HEK293 (cell line): ENCODE measurements around the gene GPR119.
A peak's percentile ranks its signal among the peaks of the same experiment; 100 is the strongest.

Experiments
- CTCF ChIA-PET: fragments of 350-600 bp; formaldehyde crosslinking; extraction: SDS; loops from one replicate; lab custom pipeline; 2021; ENCODE audit warnings: antibody characterized with exemption; lab: Yijun Ruan, JAX
- POLR2A ChIA-PET: fragments of 300-600 bp; formaldehyde crosslinking; extraction: SDS; loops from one replicate; lab custom pipeline; 2020; ENCODE audit warnings: antibody characterized with exemption, inconsistent platforms; lab: Yijun Ruan, JAX
- H3K27ac ChIP-seq: fragments of 200-500 bp; sonication (Bioruptor generic); 2 replicates; pipeline ENCODE4 v1.5.1; 2014; ENCODE audit warnings: low read depth, low read length, control low read depth, inconsistent platforms; ENCODE audit errors: extremely low read depth
- H3K36me3 ChIP-seq, 2 experiments: fragments of 200-500 bp in 1 of 2; sonication (Bioruptor generic) in 1 of 2; 1 replicate in 1 of 2; 2 replicates in 1 of 2; pipeline ENCODE4 v1.5.1; 2014 to 2017; ENCODE audit warnings: inconsistent platforms in 2 of 2, low read length in 2 of 2; ENCODE audit not compliant: control insufficient read depth in 2 of 2, insufficient read depth in 1 of 2
- H3K4me1 ChIP-seq: fragments of 200-500 bp; sonication (Bioruptor generic); 2 replicates; pipeline ENCODE4 v1.5.1; 2014; ENCODE audit warnings: mild to moderate bottlenecking, low read length, inconsistent platforms; ENCODE audit not compliant: control insufficient read depth, insufficient read depth
- H3K4me3 ChIP-seq: 2 replicates; pipeline ENCODE4 v1.5.1; 2011; ENCODE audit warnings: low read depth, mild to moderate bottlenecking, control low read depth, low read length, moderate library complexity
- H3K9me3 ChIP-seq: fragments of 200-500 bp; sonication (Bioruptor generic); 2 replicates; pipeline ENCODE4 v1.5.1; 2014; ENCODE audit warnings: low read depth, low read length, inconsistent platforms; ENCODE audit not compliant: control insufficient read depth, insufficient read depth
- ATF2 ChIP-seq: fragments of 450-650 bp; formaldehyde crosslinking; IDR thresholded peaks from 2 replicates; pipeline ENCODE4 v1.5.1; 2016; ENCODE audit warnings: missing biosample characterization, missing genetic modification characterization, low read depth
- EGR2 ChIP-seq: fragments of 450-650 bp; formaldehyde crosslinking; IDR thresholded peaks from 2 replicates; pipeline ENCODE4 v1.5.1; 2016; ENCODE audit warnings: low read depth, missing biosample characterization, missing genetic modification characterization
- FEZF1 ChIP-seq: fragments of 450-650 bp; formaldehyde crosslinking; IDR thresholded peaks from 2 replicates; pipeline ENCODE4 v1.5.1; 2016; ENCODE audit warnings: missing biosample characterization, missing genetic modification characterization
- MZF1 ChIP-seq: fragments of 450-650 bp; formaldehyde crosslinking; IDR thresholded peaks from 2 replicates; pipeline ENCODE4 v1.5.1; 2017; ENCODE audit warnings: missing biosample characterization, missing genetic modification characterization, borderline replicate concordance
- PRDM4 ChIP-seq: fragments of 450-650 bp; formaldehyde crosslinking; IDR thresholded peaks from 2 replicates; pipeline ENCODE4 v1.5.1; 2017; ENCODE audit warnings: missing biosample characterization, missing genetic modification characterization
- REPIN1 ChIP-seq: fragments of 450-650 bp; formaldehyde crosslinking; IDR thresholded peaks from 2 replicates; pipeline ENCODE4 v1.5.1; 2017; ENCODE audit warnings: missing biosample characterization, missing genetic modification characterization, low read depth
- REST ChIP-seq: fragments of 450-650 bp; formaldehyde crosslinking; IDR thresholded peaks from 2 replicates; pipeline ENCODE4 v1.5.1; 2016; ENCODE audit warnings: missing biosample characterization, missing genetic modification characterization
- TSHZ1 ChIP-seq: fragments of 450-650 bp; formaldehyde crosslinking; IDR thresholded peaks from 2 replicates; pipeline ENCODE4 v1.5.1; 2016; ENCODE audit warnings: missing biosample characterization, missing genetic modification characterization, borderline replicate concordance
- ZBTB21 ChIP-seq: fragments of 450-650 bp; formaldehyde crosslinking; IDR thresholded peaks from 2 replicates; pipeline ENCODE4 v1.5.1; 2017; ENCODE audit warnings: missing biosample characterization, missing genetic modification characterization
- ZFHX2 ChIP-seq: fragments of 450-650 bp; formaldehyde crosslinking; conservative IDR thresholded peaks from 2 replicates; pipeline ENCODE4 v1.5.1; 2016; ENCODE audit warnings: missing biosample characterization, missing genetic modification characterization
- ZFP37 ChIP-seq: fragments of 450-650 bp; formaldehyde crosslinking; IDR thresholded peaks from 2 replicates; pipeline ENCODE4 v1.5.1; 2016; ENCODE audit warnings: missing biosample characterization, missing genetic modification characterization
- ZIC2 ChIP-seq: fragments of 450-650 bp; formaldehyde crosslinking; IDR thresholded peaks from 2 replicates; pipeline ENCODE4 v1.5.1; 2016; ENCODE audit warnings: missing biosample characterization, missing genetic modification characterization
- ZNF138 ChIP-seq: fragments of 450-650 bp; formaldehyde crosslinking; IDR thresholded peaks from 2 replicates; pipeline ENCODE4 v1.5.1; 2016; ENCODE audit warnings: missing biosample characterization, missing genetic modification characterization, borderline replicate concordance
- ZNF157 ChIP-seq: fragments of 450-650 bp; formaldehyde crosslinking; IDR thresholded peaks from 2 replicates; pipeline ENCODE4 v1.5.1; 2016; ENCODE audit warnings: missing biosample characterization, missing genetic modification characterization
- ZNF169 ChIP-seq: fragments of 450-650 bp; formaldehyde crosslinking; IDR thresholded peaks from 2 replicates; pipeline ENCODE4 v1.5.1; 2016; ENCODE audit warnings: missing biosample characterization, missing genetic modification characterization
- ZNF2 ChIP-seq: fragments of 450-650 bp; formaldehyde crosslinking; IDR thresholded peaks from 2 replicates; pipeline ENCODE4 v1.5.1; 2016; ENCODE audit warnings: missing biosample characterization, missing genetic modification characterization
- ZNF202 ChIP-seq: fragments of 450-650 bp; formaldehyde crosslinking; IDR thresholded peaks from 2 replicates; pipeline ENCODE4 v1.5.1; 2016; ENCODE audit warnings: missing biosample characterization, missing genetic modification characterization, borderline replicate concordance
- ZNF341 ChIP-seq: fragments of 450-650 bp; formaldehyde crosslinking; IDR thresholded peaks from 2 replicates; pipeline ENCODE4; 2016; ENCODE audit warnings: low read depth, missing biosample characterization, missing genetic modification characterization
- ZNF488 ChIP-seq: fragments of 450-650 bp; formaldehyde crosslinking; IDR thresholded peaks from 2 replicates; pipeline ENCODE4 v1.5.1; 2016; ENCODE audit warnings: missing biosample characterization, missing genetic modification characterization
- ZNF544 ChIP-seq: fragments of 450-650 bp; formaldehyde crosslinking; IDR thresholded peaks from 2 replicates; pipeline ENCODE4 v1.5.0; 2017; ENCODE audit warnings: missing biosample characterization, missing genetic modification characterization
- ZNF585B ChIP-seq: fragments of 450-650 bp; formaldehyde crosslinking; IDR thresholded peaks from 2 replicates; pipeline ENCODE4 v1.5.1; 2016; ENCODE audit warnings: missing biosample characterization, missing genetic modification characterization
- ZNF747 ChIP-seq: fragments of 450-650 bp; formaldehyde crosslinking; IDR thresholded peaks from 2 replicates; pipeline ENCODE4 v1.5.1; 2016; ENCODE audit warnings: missing biosample characterization, missing genetic modification characterization
- ZNF837 ChIP-seq: fragments of 450-650 bp; formaldehyde crosslinking; IDR thresholded peaks from 2 replicates; pipeline ENCODE4 v1.5.1; 2016; ENCODE audit warnings: missing biosample characterization, missing genetic modification characterization

Gene GPR119

GRCh38 chrX:130347321-130347720 lies 38.2 kb downstream of the GPR119 start (continued):
- TF ChIP-seq ZFP37 (no peak), ZNF837 (tag by site-specific recombination) (no peak), EGR2 (tag by site-specific recombination) (no peak)
- TF ChIP-seq, all 188 proteins: peak for 0

GRCh38 chrX:130343411-130343810 lies 42.1 kb downstream of the GPR119 start:
- H3K36me3 ChIP-seq, result no peaks in the 10 kb centered on the region
- no peak overlapping the region for H3K27ac ChIP-seq
- TF ChIP-seq TSHZ1, result no peak
- TF ChIP-seq ZNF138 (tag by site-specific recombination), result no peak
- no peak for TF ChIP-seq ZNF585B (tag by site-specific recombination)
- TF ChIP-seq ZNF747 (tag by site-specific recombination), result no peak
- TF ChIP-seq ZBTB21, result no peak
- no peak for TF ChIP-seq PRDM4 (tag by site-specific recombination)
- TF ChIP-seq ZFHX2 (tag by site-specific recombination), result no peak
- no peak for TF ChIP-seq MZF1 (tag by site-specific recombination)
- no peak for TF ChIP-seq ZNF2 (tag by site-specific recombination)
- no peak for TF ChIP-seq ZNF157 (tag by site-specific recombination)
- no peak for TF ChIP-seq ZNF488 (tag by site-specific recombination)
- no peaks in the 10 kb centered on the region for H3K4me1 ChIP-seq
- no peak overlapping the region for H3K4me3 ChIP-seq
- ChIA-PET CTCF (interaction anchor here (1.3 kb wide), 1 partner anchor 13 kb away, joined by 8 read pairs; no protein-coding TSS in a partner anchor), POLR2A (no interaction called here)
- H3K9me3 ChIP-seq, result no peaks in the 10 kb centered on the region

- H3K27ac ChIP-seq, result 0 out of 2 replicates have a peak overlapping the region, but pooled peaks have one; percentile 75
- POLR2A ChIA-PET, result interaction anchor here (0.8 to 1.9 kb wide), 4 partner anchors 9 to 563 kb away, joined by 4 to 9 read pairs (median 6); partner anchors contain the start of genes ENOX2, RBMX2 and ZNF280C
- H3K9me3 ChIP-seq, result no peaks in the 10 kb centered on the region
- CTCF ChIA-PET, result interaction anchor here (0.7 kb wide), 1 partner anchor 546 kb away, joined by 3 read pairs; no protein-coding TSS in a partner anchor
- no peaks in the 10 kb centered on the region for H3K36me3 ChIP-seq
- H3K4me3 ChIP-seq, result peak overlapping the region; percentile 69
- no peaks in the 10 kb centered on the region for H3K4me1 ChIP-seq
- TF ChIP-seq ZNF341 (tag by site-specific recombination) (no peak), FEZF1 (tag by site-specific recombination) (no peak), ZNF202 (no peak), REPIN1 (tag by site-specific recombination) (no peak), ATF2 (tag by site-specific recombination) (no peak), REST (tag by site-specific recombination) (no peak), ZNF585B (tag by site-specific recombination) (no peak), ZNF544 (tag by site-specific recombination) (no peak), ZNF169 (tag by site-specific recombination) (no peak), ZIC2 (tag by site-specific recombination) (no peak)
These were observed 45.2 kb downstream of the GPR119 start for GRCh38 chrX:130340271-130340670.
